HL-60/S4 (cell line): ENCODE measurements around the gene HID1.
"Not testable (repeated sequence)": the region's sequence is repeated elsewhere in the genome, so short reads cannot be mapped to it uniquely, and the experiment has no call there.

Experiments used
- in situ Hi-C: fragments of 300-500 bp; cut with MboI; formaldehyde crosslinking; loops from 2 replicates; pipeline ENCODE4 v1.14.3; 2022; ENCODE audit warnings: low sequenced_read_pairs

HID1 gene

DNA sequence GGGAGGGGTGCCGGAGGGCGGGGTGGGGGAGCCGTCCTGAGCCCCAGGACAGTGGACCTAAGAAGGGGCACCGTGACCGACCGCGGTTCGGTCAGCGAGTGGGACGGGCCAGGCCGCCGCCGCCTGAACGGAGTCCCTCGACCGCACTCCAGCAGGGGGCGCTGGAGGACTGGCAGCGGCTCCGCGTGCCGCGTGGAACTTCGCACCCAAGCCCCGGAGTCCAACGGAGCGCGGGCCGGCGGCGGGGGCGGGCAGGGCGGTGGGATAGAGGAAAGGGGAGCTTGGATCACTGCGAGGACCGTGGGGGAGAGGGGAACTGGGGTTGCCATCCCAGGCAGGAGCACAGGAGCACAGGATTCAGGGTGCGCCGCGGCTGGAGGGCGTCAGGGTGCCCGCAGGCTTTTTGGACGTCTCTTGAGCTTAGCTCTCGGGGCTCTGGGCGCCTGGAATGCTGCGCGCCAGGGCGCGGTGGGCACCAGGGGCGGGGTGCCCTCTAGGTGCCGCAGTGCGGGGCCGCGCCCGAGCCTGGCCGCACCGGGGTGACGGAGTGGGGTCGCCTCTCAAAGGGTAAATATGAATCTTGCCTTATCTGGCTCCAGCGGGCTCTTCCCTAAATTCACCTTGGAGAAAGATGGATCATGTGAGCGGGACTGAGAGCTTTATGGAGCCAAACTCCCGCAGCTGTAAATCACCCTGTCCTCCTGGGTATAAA, 48.9 kb downstream of the HID1 start:
- in situ Hi-C loops, result no loop called here

DNA sequence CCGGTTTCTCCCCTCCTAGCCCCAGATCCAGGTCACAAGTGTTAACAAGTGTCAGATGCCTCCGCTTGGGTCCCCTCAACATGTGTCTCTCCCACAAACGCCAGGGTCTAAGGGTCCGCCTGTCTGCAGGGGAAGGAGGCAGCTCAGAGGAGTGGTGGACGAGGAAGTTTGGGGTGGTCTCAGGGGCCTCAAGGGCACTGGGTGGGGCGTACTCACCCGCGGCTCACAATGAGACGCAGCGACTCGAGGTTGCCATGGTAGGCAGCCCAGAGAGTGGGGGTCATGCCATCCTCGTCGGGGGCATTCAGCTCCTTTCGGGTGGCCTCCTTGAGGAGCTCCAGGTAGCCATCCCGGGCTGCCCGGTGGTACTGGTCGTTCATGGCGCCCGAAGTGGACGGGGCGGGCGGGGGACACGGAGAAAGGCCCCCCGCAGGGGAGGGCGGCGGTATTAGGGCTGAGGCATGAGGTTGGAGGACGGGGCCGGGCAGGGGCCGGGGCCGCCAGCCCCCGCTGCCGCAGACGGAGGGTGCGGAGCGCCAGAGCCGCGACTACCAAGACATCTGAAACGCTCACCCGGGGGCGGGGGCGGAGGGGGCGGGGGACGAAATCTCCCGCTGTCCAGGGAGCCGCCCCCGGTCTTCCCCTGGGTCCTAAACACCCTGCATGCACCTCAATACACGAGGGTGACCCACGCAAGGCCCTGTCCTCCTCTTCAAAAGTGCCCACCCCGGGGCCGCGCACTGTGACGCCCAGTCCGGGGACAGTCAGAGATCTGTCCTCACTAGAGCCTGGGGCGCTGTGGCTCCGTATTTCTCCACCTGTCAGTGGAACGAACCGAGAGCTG, 49.6 kb downstream of the HID1 start, which contains the start of gene USH1G:
Gene USH1G, minus strand, starts transcription at position 562 of the 844 bp plus-strand sequence. Its CDS starts 182 bp downstream, at position 380.
- in situ Hi-C loops, result no loop called here

- in situ Hi-C loops, result no loop called here
Measured at GRCh38 chr17:74922172-74922571, 50.4 kb downstream of the HID1 start.

- in situ Hi-C loops, result no loop called here
Measured at GRCh38 chr17:74921769-74922168, 50.8 kb downstream of the HID1 start.

GRCh38 chr17:74921026-74921681, 51.4 kb downstream of the HID1 start:
- in situ Hi-C loops, result no loop called here

DNA sequence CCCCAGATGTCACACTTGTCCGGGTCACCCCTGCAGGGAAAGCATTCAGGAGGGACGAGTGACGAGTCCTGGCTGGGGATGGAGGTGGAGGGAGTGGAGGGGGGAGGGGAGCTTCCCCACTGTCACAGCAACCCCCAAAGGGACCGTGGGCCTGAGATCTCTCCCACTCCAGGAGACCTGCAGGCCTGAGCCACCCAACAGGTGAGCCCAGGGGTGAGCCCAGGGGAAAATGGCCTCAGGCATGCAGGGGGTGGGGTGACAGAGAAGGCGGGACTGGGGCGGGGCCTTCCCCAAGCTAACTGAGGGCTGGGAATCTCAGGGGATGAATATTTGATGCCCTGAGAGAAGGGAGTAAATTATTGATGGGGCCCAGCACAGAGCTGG, 51.9 kb downstream of the HID1 start:
- in situ Hi-C loops, result no loop called here

GRCh38 chr17:74920306-74920620, 52.3 kb downstream of the HID1 start:
- in situ Hi-C loops, result no loop called here

- in situ Hi-C loops, result no loop called here
Measured at GRCh38 chr17:74919440-74920305, 52.9 kb downstream of the HID1 start.

DNA sequence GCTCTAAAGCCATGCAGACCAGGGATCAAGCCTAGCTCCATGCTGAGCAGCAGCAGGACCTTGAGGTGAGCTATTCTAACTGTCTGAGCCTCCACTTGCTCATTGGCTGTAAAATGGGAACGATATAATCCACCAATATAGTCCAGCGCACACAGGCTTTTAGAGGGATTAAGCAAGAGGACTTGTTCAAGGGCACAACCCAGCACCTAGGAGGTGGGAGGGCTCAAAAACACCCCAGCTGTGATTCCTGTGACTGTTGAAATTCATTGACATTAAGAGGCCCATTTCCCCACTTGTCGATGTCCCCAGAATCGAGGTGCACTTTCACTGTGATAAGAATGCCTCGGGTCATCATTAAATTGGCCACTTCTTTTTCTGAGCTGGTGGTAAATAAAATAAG, 53.7 kb downstream of the HID1 start:
- in situ Hi-C loops, result no loop called here

- in situ Hi-C loops, result no loop called here
Measured at GRCh38 chr17:74917430-74917829, 55.1 kb downstream of the HID1 start.

DNA sequence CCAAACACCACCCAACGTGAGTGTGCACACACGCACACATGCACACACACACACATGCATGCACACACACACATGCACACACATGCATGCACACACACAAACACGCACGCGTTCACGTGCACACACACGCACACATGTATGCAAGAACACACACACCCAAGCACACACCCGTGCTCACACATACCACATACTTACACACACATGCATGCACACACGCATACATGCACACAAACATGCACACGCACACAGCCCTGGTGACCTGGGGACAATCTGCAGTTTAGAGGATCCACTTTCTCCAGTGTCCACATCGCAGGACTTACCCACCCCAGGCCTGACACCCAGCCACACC, 55.7 kb downstream of the HID1 start:
- in situ Hi-C loops, result no loop called here

DNA sequence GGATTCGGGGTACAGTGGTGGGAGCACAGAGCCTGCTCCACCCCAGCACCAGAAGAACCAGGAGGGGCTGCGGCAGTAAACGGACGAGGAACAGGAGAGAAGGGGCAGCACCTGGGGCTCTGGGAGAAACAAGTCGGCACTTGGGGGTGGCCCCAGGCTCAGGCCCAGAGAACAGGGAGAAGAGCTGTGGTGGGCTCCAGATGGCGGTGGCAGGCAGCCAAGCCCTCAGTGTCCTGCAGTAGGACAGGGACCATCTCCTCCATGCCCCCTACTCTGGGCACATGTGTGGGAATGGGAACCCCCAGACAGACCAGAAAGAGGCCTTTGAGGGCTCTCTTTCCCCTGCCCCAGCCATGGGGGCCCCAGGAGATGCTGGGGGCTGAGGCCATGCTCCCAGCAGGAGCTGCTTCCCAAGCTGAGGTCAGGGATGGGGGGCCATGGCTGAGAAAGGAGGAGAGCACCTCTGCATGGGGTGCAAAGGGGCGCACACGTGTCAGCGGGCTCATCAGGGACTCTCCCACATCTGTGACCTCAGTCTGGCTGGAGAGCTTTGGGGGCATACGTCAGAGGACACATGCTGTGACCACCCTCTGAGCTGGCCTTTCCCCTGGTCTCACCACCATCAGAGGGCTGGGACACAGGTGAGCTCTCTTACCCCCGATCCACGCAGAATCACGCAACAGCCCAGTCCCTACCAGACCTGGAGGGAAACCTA, 56.3 kb downstream of the HID1 start:
- in situ Hi-C loops, result no loop called here

- in situ Hi-C loops, result not testable (repeated sequence)
Measured at GRCh38 chr17:74911423-74911822, 61.1 kb downstream of the HID1 start.

- in situ Hi-C loops, result not testable (repeated sequence)
Measured at GRCh38 chr17:74909097-74909496, 63.5 kb downstream of the HID1 start.

GRCh38 chr17:74907012-74907411, 65.5 kb downstream of the HID1 start:
- in situ Hi-C loops, result no loop called here

DNA sequence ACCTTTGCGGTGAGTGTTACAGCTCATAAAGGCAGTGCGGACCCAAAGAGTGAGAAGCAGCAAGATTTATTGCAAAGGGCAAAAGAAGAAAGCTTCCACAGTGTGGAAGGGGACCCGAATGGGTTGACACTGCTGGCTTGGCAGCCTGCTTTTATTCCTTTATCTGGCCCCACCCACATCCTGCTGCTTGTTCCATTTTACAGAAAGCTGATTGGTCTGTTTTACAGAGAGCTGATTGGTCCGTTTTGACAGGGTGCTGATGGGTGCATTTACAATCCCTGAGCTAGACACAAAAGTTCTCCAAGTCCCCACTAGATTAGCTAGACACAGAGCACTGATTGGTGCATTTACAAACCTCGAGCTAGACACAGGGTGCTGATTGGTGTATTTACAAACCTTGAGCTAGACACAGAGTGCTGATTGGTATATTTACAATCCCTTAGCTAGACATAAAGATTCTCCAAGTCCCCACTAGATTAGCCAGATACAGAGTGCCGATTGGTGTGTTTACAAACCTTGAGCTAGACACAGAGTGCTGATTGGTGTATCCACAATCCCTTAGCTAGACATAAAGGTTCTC, 66.3 kb downstream of the HID1 start:
- in situ Hi-C loops, result not testable (repeated sequence)

GRCh38 chr17:74904687-74905409, 67.7 kb downstream of the HID1 start:
- in situ Hi-C loops, result no loop called here

GRCh38 chr17:74903671-74904070, 68.9 kb downstream of the HID1 start:
- in situ Hi-C loops, result no loop called here

GRCh38 chr17:74903034-74903433, 69.5 kb downstream of the HID1 start:
- in situ Hi-C loops, result no loop called here
